ENCODE results near the gene KCNMA1. TPM values are rescaled to one million over a fixed set of nuclear protein-coding genes. Genes with fewer than 3 reads are reported as not detected.

KCNMA1 gene
- total and polyA plus RNA-seq, 2 donors (not counting 1 experiment from before 2014, with no cell fraction given): 0.82 to 3.1 TPM

DNA sequence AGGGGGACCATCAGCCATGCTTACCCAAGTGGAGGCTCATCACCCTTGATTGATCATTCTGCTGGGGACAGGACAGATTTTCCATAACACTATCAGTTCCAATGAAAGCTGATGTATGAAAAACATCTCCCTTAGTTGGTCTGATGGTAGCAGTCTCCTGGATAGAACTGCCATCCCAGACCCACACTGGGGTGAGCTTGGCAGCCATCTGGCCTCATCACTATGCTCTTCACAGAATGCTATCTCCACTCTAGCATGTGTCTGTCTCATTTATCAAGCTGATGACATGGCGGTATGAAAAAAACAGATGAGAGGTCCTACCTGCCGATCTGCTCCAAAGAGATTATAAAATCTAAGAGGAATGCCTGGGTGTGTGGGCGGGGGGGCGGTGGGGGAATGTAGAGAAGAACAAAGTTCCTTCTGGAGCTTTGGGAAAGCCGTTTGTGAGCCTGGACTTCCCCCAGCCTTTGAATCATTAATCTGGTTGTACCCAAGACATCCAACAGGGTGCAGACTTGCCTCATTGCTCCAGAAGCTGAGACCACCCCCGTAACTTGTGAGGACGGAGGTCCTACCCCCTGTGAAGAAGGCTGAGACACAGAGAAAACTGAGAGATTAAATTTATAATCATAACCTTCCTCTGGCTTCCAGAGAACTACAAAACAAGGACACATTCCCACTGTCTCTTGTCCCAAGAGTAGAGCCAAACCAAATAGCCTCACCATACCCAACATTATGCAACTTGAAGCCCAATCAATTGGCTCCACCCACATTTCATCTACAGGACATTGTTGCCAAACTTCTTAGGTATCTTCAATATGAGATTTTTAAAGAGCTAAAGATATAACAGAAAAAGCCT lies 340.8 kb downstream of the KCNMA1 start:
- no peak overlapping the region for H3K4me3 ChIP-seq (ENCODE audit: control extremely low read depth in 1 of 5, extremely low read depth in 1 of 5, insufficient read depth in 1 of 5, low read depth in 2 of 5, low read length in 4 of 5)
- intact Hi-C loops (cut with micrococcal nuclease): no loop called here
- H3K4me1 ChIP-seq (ENCODE audit: control insufficient read depth in 2 of 2, insufficient read depth in 2 of 2, low read length in 2 of 2): no peaks in the 10 kb centered on the region
- no peak overlapping the region for H3K9ac ChIP-seq (ENCODE audit: low read length)
- H3K79me2 ChIP-seq (ENCODE audit: control insufficient read depth, insufficient read depth, low read length): no peaks in the 10 kb centered on the region
- ATAC-seq (ENCODE audit: low read depth) (no peak), DNase-seq (no peak)
- no peaks in the 10 kb centered on the region for H3K9me3 Mint-ChIP-seq (ENCODE audit: insufficient read depth)
- CTCF ChIA-PET: no interaction called here
- H3K9me3 ChIP-seq (ENCODE audit: control extremely low read depth in 1 of 3, control insufficient read depth in 2 of 3, insufficient read depth in 1 of 3, low read length in 2 of 3): no peaks in the 10 kb centered on the region
- no peaks in the 10 kb centered on the region for H4K20me1 ChIP-seq (ENCODE audit: control insufficient read depth, insufficient read depth, low read length, poor library complexity, severe bottlenecking)
- no peak overlapping the region for H3K27ac ChIP-seq (ENCODE audit: low read length in 2 of 2)
- no peaks in the 10 kb centered on the region for H3K36me3 ChIP-seq (replicated peaks in 1 of 2; ENCODE audit: control extremely low read depth in 1 of 2, control insufficient read depth in 1 of 2, extremely low read depth in 1 of 2, insufficient read depth in 2 of 2, low read length in 1 of 2)
- 73% methylated on average over 5 of the region's 7 CpGs for WGBS (ENCODE audit: insufficient coverage)
- H2AFZ ChIP-seq (ENCODE audit: insufficient read depth, low read depth, low read length, poor library complexity, severe bottlenecking): no peak overlapping the region
- no peak overlapping the region for H3K4me2 ChIP-seq (replicated peaks; ENCODE audit: low read depth, low read length, poor library complexity, severe bottlenecking)
- H3K4me3 Mint-ChIP-seq: no peak overlapping the region
- H3K27me3 Mint-ChIP-seq: peaks cover 5% of the 10 kb centered on the region
- no peak for TF ChIP-seq EZH2 (IDR thresholded peaks at IDR 0.05; ENCODE audit: borderline replicate concordance, insufficient read depth, low read depth, low read length, poor library complexity, severe bottlenecking)
- TF ChIP-seq, protein P1, sequence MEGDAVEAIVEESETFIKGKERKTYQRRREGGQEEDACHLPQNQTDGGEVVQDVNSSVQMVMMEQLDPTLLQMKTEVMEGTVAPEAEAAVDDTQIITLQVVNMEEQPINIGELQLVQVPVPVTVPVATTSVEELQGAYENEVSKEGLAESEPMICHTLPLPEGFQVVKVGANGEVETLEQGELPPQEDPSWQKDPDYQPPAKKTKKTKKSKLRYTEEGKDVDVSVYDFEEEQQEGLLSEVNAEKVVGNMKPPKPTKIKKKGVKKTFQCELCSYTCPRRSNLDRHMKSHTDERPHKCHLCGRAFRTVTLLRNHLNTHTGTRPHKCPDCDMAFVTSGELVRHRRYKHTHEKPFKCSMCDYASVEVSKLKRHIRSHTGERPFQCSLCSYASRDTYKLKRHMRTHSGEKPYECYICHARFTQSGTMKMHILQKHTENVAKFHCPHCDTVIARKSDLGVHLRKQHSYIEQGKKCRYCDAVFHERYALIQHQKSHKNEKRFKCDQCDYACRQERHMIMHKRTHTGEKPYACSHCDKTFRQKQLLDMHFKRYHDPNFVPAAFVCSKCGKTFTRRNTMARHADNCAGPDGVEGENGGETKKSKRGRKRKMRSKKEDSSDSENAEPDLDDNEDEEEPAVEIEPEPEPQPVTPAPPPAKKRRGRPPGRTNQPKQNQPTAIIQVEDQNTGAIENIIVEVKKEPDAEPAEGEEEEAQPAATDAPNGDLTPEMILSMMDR (IDR thresholded peaks at IDR 0.05): no peak
- no peaks in the 10 kb centered on the region for H3K4me1 Mint-ChIP-seq
- no peak overlapping the region for H3K27ac Mint-ChIP-seq
- peaks cover 0 to 6% (median 0%) of the 10 kb centered on the region in 4 experiments for H3K27me3 ChIP-seq (replicated peaks in 1 of 4; ENCODE audit: control extremely low read depth in 1 of 4, control insufficient read depth in 3 of 4, insufficient read depth in 4 of 4, low read length in 3 of 4)
- POLR2A ChIA-PET: no interaction called here

DNA sequence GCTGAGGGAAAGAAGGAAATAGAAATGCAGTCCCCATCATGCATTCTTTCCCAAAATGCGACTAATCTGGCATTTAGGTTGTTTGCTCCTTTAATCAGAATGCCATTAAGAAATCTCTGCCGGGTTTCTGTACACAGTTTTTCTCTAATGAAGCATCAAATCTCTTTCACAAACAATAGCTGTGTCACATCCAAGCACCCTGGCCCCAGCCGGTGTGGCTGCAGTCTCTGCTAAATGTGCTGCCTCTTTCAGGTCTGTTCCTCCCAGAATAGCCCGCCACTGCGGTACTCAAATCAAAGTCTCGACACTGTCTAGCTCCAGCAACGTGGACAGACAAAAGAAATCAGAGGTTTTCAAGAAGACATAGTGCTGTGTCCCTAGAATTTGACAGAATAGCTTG lies 343.8 kb downstream of the KCNMA1 start:
- no peak overlapping the region for H3K9ac ChIP-seq (ENCODE audit: low read length)
- no peak for TF ChIP-seq EZH2 (IDR thresholded peaks at IDR 0.05; ENCODE audit: borderline replicate concordance, insufficient read depth, low read depth, low read length, poor library complexity, severe bottlenecking)
- TF ChIP-seq, protein P1 (IDR thresholded peaks at IDR 0.05): no peak
- Mint-ChIP-seq H3K27ac (no peak overlapping the region), H3K4me3 (no peak overlapping the region), H3K4me1 (no peaks in the 10 kb centered on the region), H3K27me3 (peaks cover 11% of the 10 kb centered on the region), H3K9me3 (ENCODE audit: insufficient read depth) (no peaks in the 10 kb centered on the region)
- H3K27ac ChIP-seq (ENCODE audit: low read length in 2 of 2): no peak overlapping the region
- H3K9me3 ChIP-seq (ENCODE audit: control extremely low read depth in 1 of 3, control insufficient read depth in 2 of 3, insufficient read depth in 1 of 3, low read length in 2 of 3): no peaks in the 10 kb centered on the region
- no peak overlapping the region for H2AFZ ChIP-seq (ENCODE audit: insufficient read depth, low read depth, low read length, poor library complexity, severe bottlenecking)
- no peaks in the 10 kb centered on the region for H4K20me1 ChIP-seq (ENCODE audit: control insufficient read depth, insufficient read depth, low read length, poor library complexity, severe bottlenecking)
- H3K4me2 ChIP-seq (replicated peaks; ENCODE audit: low read depth, low read length, poor library complexity, severe bottlenecking): no peak overlapping the region
- no peaks in the 10 kb centered on the region for H3K36me3 ChIP-seq (replicated peaks in 1 of 2; ENCODE audit: control extremely low read depth in 1 of 2, control insufficient read depth in 1 of 2, extremely low read depth in 1 of 2, insufficient read depth in 2 of 2, low read length in 1 of 2)
- no peaks in the 10 kb centered on the region for H3K79me2 ChIP-seq (ENCODE audit: control insufficient read depth, insufficient read depth, low read length)
- intact Hi-C loops (cut with micrococcal nuclease): no loop called here
- ATAC-seq (ENCODE audit: low read depth) (no peak), DNase-seq (no peak)
- WGBS (ENCODE audit: insufficient coverage): 94% methylated on average over 7 of the region's 7 CpGs
- peaks cover 0 to 11% (median 0%) of the 10 kb centered on the region in 4 experiments for H3K27me3 ChIP-seq (replicated peaks in 1 of 4; ENCODE audit: control extremely low read depth in 1 of 4, control insufficient read depth in 3 of 4, insufficient read depth in 4 of 4, low read length in 3 of 4)
- H3K4me1 ChIP-seq (ENCODE audit: control insufficient read depth in 2 of 2, insufficient read depth in 2 of 2, low read length in 2 of 2): no peaks in the 10 kb centered on the region
- CTCF ChIA-PET: no interaction called here
- H3K4me3 ChIP-seq (ENCODE audit: control extremely low read depth in 1 of 5, extremely low read depth in 1 of 5, insufficient read depth in 1 of 5, low read depth in 2 of 5, low read length in 4 of 5): no peak overlapping the region
- POLR2A ChIA-PET: no interaction called here

Measured in B cell (primary cell).